Measurements from ENCODE around the gene PHC2.
A peak's percentile ranks its signal among the peaks of the same experiment; 100 is the strongest.

The PHC2 gene

GRCh38 chr1:33369081-33369480, 61.8 kb downstream of the PHC2 start:
- DNase-seq = no peak

- no peak for DNase-seq
Observed at GRCh38 chr1:33368431-33368830, 62.5 kb downstream of the PHC2 start.

- peak; percentile 70 to 86 (median 83) for DNase-seq
Observed at GRCh38 chr1:33367485-33368405, 63.1 kb downstream of the PHC2 start.

GRCh38 chr1:33366762-33367484, 64.0 kb downstream of the PHC2 start:
- no peak for DNase-seq

GRCh38 chr1:33365560-33365997, 65.3 kb downstream of the PHC2 start:
- no peak for DNase-seq

- no peak for DNase-seq
Observed at GRCh38 chr1:33364565-33364918, 66.4 kb downstream of the PHC2 start.

- DNase-seq = no peak
Observed at GRCh38 chr1:33363470-33363861, 67.4 kb downstream of the PHC2 start.

- DNase-seq = no peak
Observed at GRCh38 chr1:33363021-33363420, 67.9 kb downstream of the PHC2 start.

- no peak for DNase-seq
Observed at GRCh38 chr1:33361532-33362235, 69.2 kb downstream of the PHC2 start.

GRCh38 chr1:33360367-33360766, 70.5 kb downstream of the PHC2 start:
- DNase-seq = no peak

- no peak for DNase-seq
Observed at GRCh38 chr1:33359931-33360330, 71.0 kb downstream of the PHC2 start.

GRCh38 chr1:33358795-33359503, 71.9 kb downstream of the PHC2 start:
- no peak for DNase-seq

- no peak for DNase-seq
Observed at GRCh38 chr1:33358114-33358794, 72.6 kb downstream of the PHC2 start.

- DNase-seq = no peak
Observed at GRCh38 chr1:33357099-33357498, 73.8 kb downstream of the PHC2 start.

- no peak for DNase-seq
Observed at GRCh38 chr1:33354707-33355316, 76.1 kb downstream of the PHC2 start.

GRCh38 chr1:33353531-33353930, 77.4 kb downstream of the PHC2 start:
- no peak for DNase-seq

GRCh38 chr1:33351281-33351660, 79.6 kb downstream of the PHC2 start:
- DNase-seq = no peak

GRCh38 chr1:33350611-33351280, 80.1 kb downstream of the PHC2 start:
- DNase-seq = no peak

GRCh38 chr1:33349778-33350610, 80.9 kb downstream of the PHC2 start:
- peak; percentile 63 to 73 (median 68) for DNase-seq

- DNase-seq = peak in 3 of 4 experiments; percentile 20 to 34 (median 31)
Observed at GRCh38 chr1:33349081-33349759, 81.7 kb downstream of the PHC2 start.
